Left cardiac atrium (tissue), 4 donors: ENCODE data around the gene ST7. TPM values are rescaled to one million over a fixed set of nuclear protein-coding genes. Genes with fewer than 3 reads are reported as not detected.
A peak's percentile ranks its signal among the peaks of the same experiment; 100 is the strongest.

Experiments used
- ATAC-seq, 2 donors: fragments of 200-7000 bp; cut with Tn5 transposase; one replicate each; pipeline ENCODE4 v1.9.1; 2020; ENCODE audit warnings: mild to moderate bottlenecking in 2 of 2, moderate library complexity in 2 of 2
- DNase-seq: peaks from one replicate; pipeline ENCODE4 v3.0.0-alpha.2; 2020
- intact Hi-C, 2 donors: fragments of 100-400 bp; cut with DNase I; formaldehyde crosslinking; loops; one replicate each; pipeline versions ENCODE4 v1.14.1 to v1.15.1; 2022 to 2023
- total RNA-seq, 2 donors: library from RNA; stranded (reverse); fragmentation: NEBNext Ultra II Directional; extraction: Animal tissue kit (Norgen Biotek cat#: 25700); gene quantifications; one replicate each; pipeline ENCODE4 v1.2.1, GENCODE V29; 2021
- donor health status: DM: no; HTN: yes; CAD: no.
- donor health status: DM: no; HTN: yes; CAD: no; lungs with severe emphysema.
- donor health status: DM: yes; HTN: yes; CAD: no.
- donor health status: Dilated cardiomyopathy.

ST7 gene
- total RNA-seq, 2 donors from 2014 or later: 27.5 to 33.1 TPM

DNA sequence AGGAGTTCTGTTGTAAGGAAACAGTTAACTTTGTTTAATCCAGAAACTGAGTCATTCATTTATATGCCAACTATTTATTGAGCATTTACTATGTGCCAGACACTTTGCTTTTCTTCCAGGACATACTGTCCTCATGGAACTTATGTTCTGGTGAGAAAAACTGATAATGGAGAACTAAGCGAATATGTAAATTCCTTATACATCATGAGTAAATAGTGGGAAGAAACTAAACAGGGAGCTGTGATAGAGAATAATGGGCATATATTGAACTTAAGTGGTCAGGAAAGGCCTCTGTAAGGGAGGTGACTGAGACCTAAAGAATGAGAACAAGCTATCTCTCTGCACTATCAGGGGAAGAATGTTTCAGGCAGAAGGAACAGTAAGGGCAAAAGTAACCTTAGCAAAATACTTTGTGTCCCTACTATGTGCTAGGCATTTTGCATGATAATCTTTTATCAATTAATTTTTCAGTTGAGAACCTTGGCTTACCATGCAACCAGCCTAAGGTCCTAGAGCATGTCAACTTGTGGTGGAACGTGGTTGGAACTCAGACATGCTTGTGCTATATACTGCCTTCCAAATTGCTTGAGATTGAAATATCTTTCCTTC, 45.4 kb downstream of the ST7 start:
- intact Hi-C loops: no loop called here
- DNase-seq: no peak
- ATAC-seq: no peak

- intact Hi-C loops: no loop called here
- ATAC-seq (no peak), DNase-seq (no peak)
Observed at GRCh38 chr7:116999311-116999710, 46.0 kb downstream of the ST7 start.

DNA sequence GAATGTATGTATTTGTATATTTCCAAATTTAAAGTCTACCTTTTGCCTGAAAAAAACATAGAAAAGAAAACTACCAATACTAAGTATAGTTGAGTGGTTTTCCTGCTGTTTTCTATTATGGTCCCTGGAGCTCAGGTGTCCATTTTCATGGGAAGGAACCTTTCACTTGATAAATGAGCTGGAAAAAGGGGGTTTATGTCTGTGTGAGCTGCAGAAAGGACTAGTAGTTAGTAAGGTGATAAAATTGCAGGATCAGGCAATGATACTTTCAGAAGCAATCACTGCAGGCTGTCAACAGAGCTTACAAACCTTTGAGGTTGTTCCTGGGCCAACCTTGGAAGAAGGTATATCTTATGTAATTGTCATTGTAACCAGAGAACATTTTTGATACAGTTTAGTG, 48.0 kb downstream of the ST7 start:
- intact Hi-C loops: no loop called here
- no peak for DNase-seq
- no peak for ATAC-seq

DNA sequence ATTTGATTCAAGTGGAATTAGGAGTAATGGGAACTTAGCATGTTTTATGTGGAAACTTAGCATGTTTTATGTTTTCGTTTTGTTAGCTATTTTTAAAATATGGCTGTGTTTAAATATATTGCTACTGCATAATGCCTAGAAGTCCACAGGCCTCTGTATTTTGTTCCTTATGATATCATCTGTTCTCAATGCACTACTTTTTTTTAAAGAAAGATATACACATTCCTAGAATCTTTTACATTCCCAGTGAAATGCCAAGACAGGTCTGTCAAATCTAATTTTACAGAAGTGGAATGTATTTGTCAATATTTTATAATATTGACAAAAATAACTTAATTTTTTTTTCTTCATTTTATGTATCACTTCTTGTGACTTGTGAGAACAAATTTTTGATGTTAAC, 51.6 kb downstream of the ST7 start:
- intact Hi-C loops: no loop called here

DNA sequence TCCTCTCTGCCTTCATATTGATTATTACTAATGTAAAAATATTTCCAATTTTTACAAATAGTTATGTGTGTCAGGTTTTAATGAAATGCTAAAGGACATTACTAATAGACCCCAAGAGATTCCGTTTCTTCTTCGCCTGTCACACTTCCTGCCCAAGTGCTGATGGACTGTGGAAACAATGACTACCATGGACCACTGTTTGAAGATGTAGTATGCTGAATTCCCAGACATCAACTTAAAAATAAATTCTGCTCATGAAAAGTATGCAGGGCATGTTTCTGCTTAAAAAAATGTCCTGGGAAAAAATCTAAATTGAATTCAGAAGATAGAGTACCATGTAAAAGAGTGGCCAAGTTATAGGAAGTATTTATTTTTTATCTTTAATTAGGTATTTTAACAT, 52.1 kb downstream of the ST7 start:
- ATAC-seq (no peak), DNase-seq (no peak)
- intact Hi-C loops: no loop called here

More for the DNA sequence above, 51.6 kb downstream of the ST7 start:
- DNase-seq (no peak), ATAC-seq (no peak)

DNA sequence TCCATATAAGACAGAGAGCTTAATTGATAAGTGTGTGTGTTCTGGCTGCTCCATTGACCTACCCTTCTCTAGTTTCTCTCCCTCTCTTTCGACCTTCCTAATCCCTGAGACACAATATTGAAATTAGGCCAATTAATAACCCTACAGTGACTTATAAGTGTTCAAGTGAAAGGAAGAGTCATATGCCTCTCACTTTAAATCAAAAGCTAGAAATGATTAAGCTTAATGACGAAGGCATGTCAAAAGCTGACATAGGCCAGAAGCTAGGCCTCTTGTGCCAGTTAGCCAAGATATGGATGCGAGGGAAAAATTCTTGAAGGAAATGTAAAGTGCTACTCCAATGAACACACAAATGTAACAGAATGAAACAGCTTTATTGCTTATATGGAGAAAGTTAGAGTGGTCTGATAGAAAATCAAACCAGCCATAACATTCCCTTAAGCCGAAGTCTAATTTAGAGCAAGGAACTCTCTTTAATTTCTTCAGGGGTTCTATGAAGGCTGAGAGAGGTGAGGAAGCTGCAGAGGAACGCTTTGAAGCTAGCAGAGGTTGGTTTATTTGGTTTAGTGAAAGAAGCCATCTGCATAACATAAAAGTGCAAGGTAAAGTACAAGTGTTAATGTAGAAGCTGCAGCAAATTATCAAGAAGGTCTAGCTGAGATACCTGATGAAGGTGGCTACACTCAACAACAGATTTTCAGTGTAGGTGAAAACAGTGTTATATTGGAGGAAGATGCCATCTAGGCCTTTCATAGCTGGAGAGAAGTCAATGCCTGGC, 53.8 kb downstream of the ST7 start:
- DNase-seq (no peak), ATAC-seq (no peak)
- intact Hi-C loops: no loop called here

DNA sequence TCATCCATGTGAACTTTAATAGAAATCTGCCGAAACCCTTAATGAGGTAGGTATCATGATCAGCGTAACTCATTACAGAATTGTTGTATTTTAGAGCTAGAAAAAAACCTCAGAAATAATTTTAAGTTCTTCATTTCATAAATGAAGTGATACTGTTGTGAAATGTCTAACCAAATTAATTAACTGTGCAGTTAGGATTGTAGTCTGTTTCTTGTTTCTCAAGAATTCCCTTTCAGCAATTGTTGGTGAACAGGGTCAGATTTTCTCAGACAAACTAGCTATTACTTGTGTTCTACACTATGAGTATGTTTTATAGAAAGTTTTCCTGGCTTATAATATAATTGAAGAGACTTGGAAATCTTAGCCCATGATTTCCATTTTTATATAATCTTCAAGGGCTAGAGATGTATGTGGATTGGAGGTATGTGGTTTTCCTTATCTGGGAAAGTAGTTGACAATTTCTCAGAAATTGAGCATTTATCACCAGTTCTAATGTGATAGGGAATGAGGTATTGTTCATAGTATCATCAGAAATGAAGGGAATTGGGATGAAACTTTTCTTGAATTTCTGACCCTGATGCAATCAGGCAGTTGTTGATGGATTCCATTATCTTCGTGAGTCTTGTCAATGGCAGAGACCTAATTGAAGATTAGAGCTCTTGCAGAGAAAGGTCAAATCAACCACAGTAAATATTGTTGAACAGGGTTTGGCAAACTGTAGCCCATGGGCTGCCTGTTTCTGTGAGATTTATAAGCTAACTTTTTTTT, 55.0 kb downstream of the ST7 start:
- ATAC-seq (no peak), DNase-seq (no peak)
- intact Hi-C loops: no loop called here

GRCh38 chr7:117008886-117009531, 55.7 kb downstream of the ST7 start:
- intact Hi-C loops: no loop called here
- no peak for ATAC-seq
- no peak for DNase-seq

DNA sequence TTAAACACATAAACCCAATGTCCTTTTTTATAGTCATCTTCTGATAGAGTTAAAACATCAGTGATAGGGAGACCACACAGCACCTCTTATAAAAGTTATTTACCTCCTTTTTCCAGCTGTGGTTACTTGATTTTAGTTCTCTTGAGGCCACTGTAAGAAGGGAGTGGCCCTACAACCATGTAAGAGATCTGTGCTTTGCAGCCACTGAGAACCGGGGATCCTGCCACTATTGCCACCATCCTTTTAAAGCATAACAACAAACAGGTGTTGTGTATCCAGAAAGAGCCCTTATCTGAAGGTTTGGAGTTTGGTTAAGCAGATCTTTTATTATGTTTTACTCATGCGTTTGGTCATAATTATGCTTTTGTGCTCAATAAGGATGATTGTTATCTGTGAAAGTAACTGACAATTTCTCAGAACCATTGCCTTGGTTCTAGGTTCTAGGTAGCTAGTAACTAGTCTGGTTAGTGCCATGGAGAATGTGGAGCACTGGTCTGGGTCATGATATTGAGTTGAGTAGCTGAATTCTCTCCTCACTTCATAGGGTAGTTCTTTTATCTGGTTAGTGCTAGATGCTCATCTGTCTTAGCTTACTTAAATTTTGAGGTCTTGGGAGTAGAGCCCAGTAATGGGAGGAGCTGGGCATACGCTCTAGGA, 56.5 kb downstream of the ST7 start:
- no peak for ATAC-seq
- intact Hi-C loops: loop anchor here in 1 of 2 donors (10.0 kb wide), 1 partner anchor 55 kb away; the partner anchor contains the start of gene ST7
- no peak for DNase-seq

DNA sequence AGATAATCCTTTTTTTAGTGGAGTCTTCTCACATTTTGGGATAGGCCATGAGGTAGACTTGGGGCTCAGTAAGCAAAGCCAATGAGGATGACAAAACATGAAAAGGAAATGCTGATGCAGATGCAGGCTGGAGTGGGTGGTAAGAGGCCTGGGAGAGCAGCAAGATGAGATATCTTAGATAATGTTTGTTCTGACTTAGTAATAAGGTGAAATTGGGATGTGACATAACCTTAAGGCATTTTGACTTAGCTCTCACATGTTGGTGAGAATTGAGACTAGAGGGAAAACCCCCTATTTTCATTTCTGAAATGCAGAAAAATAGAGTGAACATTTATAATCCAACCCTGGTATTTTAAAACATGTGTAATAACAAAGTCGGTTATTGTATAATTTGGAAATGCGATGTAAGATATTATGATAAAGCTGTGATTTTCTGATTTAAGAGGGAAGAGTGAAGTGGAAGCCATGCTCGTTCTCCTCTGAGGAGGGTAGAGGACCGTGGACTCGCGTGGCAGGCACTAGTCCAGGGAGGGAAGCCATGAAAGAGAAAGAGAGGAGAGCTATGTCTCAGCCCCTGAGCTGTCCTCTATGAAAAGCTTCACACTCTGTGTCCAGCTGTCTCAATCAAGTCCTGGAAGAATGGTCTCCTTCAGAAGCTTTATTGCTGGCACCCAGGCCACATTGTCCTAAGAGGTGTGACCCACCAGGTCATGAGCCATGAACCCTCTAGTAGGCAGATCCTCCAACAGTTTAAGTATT, 57.3 kb downstream of the ST7 start:
- no peak for ATAC-seq
- intact Hi-C loops: loop anchor here in 1 of 2 donors (10.0 kb wide), 1 partner anchor 56 kb away; the partner anchor contains the start of gene ST7
- DNase-seq: no peak

- ATAC-seq (no peak), DNase-seq (no peak)
- intact Hi-C loops: loop anchor here in 1 of 2 donors (10.0 kb wide), 1 partner anchor 57 kb away; the partner anchor contains the start of gene ST7
Observed at GRCh38 chr7:117011419-117012260, 58.3 kb downstream of the ST7 start.

GRCh38 chr7:117012284-117012683, 59.0 kb downstream of the ST7 start:
- no peak for ATAC-seq
- intact Hi-C loops: loop anchor here in 1 of 2 donors (10.0 kb wide), 1 partner anchor 57 kb away; the partner anchor contains the start of gene ST7
- no peak for DNase-seq

DNA sequence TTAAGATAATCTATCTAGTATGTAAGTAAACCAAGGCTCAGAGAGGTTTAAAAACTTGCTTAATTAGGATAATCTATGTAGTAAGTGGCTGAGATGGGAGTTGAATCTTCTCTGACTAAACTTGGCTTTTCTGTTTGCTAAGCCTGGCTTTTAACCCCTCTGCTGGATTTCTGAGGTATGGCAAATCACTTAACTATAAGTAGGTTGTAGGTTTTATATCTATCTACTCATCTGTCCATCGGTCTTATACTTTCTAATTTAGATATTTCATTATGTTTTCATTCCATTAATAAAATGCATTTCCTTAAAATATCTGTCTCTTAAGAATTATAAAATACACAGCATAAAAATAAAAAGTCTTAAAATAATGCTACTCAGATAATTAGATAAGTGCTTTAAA, 59.4 kb downstream of the ST7 start:
- intact Hi-C loops: loop anchor here in 1 of 2 donors (10.0 kb wide), 1 partner anchor 58 kb away; the partner anchor contains the start of gene ST7

DNA sequence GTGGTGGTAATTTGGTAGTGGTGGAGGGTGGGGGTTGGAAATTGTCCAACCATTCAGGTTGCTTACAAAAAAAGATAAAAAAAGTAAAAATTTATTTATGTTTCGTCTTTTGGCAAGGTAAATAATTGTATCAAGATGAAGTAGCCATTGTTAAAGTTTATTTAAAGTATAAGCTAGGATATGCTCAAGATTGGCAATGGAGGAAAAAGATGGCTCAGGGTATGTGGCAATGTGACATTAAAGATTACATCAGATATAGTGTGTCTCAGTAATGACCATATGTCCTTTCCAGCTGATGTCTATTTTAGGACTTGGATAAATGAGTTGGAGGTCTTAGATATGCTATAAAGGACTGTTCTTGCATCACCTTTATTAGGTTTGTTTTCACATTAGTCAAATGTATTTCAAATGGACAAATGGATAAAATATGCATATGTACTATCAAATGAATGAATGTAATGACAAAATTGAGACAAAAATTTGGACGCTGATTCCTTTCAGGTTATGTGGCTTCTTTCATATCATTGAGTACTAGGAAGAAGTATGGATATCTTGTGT, 60.9 kb downstream of the ST7 start:
- intact Hi-C loops: loop anchor here in 1 of 2 donors (10.0 kb wide), 1 partner anchor 59 kb away; the partner anchor contains the start of gene ST7
- DNase-seq (no peak), ATAC-seq (no peak)

More for the DNA sequence above, 59.4 kb downstream of the ST7 start:
- ATAC-seq (no peak), DNase-seq (no peak)

- DNase-seq (peak; percentile 60), ATAC-seq (peak; percentile 93 to 95)
- intact Hi-C loops: loop anchor here in 1 of 2 donors (10.0 kb wide), 1 partner anchor 60 kb away; the partner anchor contains the start of gene ST7
Observed at GRCh38 chr7:117014673-117015133, 61.4 kb downstream of the ST7 start.
